ENCODE results near the gene IRAK1BP1. TPM values are rescaled to one million over a fixed set of nuclear protein-coding genes. Genes with fewer than 3 reads are reported as not detected.
"Not testable (repeated sequence)": the region's sequence is repeated elsewhere in the genome, so short reads cannot be mapped to it uniquely, and the experiment has no call there.

IRAK1BP1 gene
- total RNA-seq, 2 donors from 2014 or later: 5.7 to 6.4 TPM

DNA sequence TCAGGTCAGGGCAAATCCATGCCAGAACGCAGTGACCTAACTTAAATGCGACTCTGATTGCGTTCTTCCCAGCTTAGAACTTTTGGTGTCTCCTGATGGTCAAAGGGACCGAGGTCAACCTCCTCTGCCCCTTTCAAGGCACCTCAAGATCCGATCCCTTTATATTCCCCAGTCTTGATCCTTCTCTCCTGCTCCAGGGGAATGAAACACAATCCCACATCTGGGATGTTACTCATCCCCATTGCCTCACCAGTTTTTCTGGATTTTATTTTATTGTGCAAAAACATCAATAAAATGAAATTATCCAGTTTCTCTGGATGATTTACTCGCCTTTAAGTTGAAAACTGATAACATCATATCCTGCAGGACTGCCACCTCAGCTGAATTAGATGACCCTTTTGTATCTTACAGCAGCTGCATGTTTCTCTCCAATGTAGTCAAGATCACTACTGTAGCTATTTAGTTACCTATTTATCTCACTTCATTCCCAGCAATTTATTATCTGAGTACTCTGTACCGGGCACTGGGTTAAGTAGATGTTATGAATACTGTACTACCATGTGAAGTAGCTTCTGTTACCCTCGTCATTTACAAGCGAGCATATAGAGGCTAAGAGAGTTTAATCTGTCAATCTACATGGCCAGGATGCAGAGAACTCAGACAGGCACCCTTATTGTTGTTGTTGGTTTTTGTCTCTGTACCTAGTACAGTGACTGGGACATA lies 44.0 kb downstream of the IRAK1BP1 start:
- peaks cover 26% of the 10 kb centered on the region for H3K27me3 Mint-ChIP-seq (ENCODE audit: insufficient read depth)
- H3K9me3 Mint-ChIP-seq: peaks cover under 1% of the 10 kb centered on the region
- no peak for DNase-seq
- Histone ChIP-seq H3K36me3 (ENCODE audit: control insufficient read depth, insufficient read depth, low read length) (no peaks in the 10 kb centered on the region), H3K4me3 (ENCODE audit: low read length) (peak overlapping the region; percentile 84), H3K27me3 (ENCODE audit: control insufficient read depth, insufficient read depth, low read length, poor library complexity, severe bottlenecking) (peaks cover 24% of the 10 kb centered on the region), H3K27ac (ENCODE audit: low read depth, low read length) (no peak overlapping the region), H3K4me1 (ENCODE audit: control insufficient read depth, insufficient read depth, low read length) (no peaks in the 10 kb centered on the region), H3K9ac (ENCODE audit: extremely low read depth, low read length, poor library complexity, severe bottlenecking) (no peak overlapping the region), H3K9me3 (ENCODE audit: control insufficient read depth, low read length) (no peaks in the 10 kb centered on the region)
- no peak overlapping the region for H3K27ac Mint-ChIP-seq
- WGBS, 2 experiments (ENCODE audit: insufficient coverage in 1 of 2, insufficient read length in 1 of 2): 82 to 83% methylated on average over 8 to 9 of the region's 9 CpGs
- TF ChIP-seq, protein P1, sequence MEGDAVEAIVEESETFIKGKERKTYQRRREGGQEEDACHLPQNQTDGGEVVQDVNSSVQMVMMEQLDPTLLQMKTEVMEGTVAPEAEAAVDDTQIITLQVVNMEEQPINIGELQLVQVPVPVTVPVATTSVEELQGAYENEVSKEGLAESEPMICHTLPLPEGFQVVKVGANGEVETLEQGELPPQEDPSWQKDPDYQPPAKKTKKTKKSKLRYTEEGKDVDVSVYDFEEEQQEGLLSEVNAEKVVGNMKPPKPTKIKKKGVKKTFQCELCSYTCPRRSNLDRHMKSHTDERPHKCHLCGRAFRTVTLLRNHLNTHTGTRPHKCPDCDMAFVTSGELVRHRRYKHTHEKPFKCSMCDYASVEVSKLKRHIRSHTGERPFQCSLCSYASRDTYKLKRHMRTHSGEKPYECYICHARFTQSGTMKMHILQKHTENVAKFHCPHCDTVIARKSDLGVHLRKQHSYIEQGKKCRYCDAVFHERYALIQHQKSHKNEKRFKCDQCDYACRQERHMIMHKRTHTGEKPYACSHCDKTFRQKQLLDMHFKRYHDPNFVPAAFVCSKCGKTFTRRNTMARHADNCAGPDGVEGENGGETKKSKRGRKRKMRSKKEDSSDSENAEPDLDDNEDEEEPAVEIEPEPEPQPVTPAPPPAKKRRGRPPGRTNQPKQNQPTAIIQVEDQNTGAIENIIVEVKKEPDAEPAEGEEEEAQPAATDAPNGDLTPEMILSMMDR (conservative IDR thresholded peaks at IDR 0.05): no peak
- peaks cover 4% of the 10 kb centered on the region for H3K4me1 Mint-ChIP-seq
- H3K4me3 Mint-ChIP-seq: peak overlapping the region; percentile 54
- H3K36me3 Mint-ChIP-seq (ENCODE audit: low read depth): no peaks in the 10 kb centered on the region

DNA sequence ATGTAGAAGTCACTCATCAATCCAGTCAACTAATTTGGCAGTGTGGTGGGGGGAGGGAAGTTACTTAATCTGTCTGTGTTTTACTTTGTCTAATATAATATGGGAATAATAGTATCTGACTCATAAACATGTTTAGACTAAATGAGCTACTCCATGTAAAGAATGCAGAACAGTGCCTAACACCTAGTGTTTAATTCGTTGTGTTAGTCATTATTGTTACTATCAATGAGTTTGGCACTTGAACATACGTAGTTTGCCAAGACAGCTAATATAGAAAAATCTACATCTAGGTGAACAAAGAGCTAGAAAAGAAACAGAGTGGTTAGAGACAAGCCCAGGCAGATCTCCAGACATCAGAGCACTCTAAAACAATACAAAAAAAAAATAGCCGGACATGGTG lies 49.1 kb downstream of the IRAK1BP1 start:
- no peak overlapping the region for H3K27ac Mint-ChIP-seq
- Histone ChIP-seq H3K9me3 (ENCODE audit: control insufficient read depth, low read length) (peaks cover 11% of the 10 kb centered on the region), H3K4me3 (ENCODE audit: low read length) (no peak overlapping the region), H3K36me3 (ENCODE audit: control insufficient read depth, insufficient read depth, low read length) (no peaks in the 10 kb centered on the region), H3K4me1 (ENCODE audit: control insufficient read depth, insufficient read depth, low read length) (no peaks in the 10 kb centered on the region), H3K9ac (ENCODE audit: extremely low read depth, low read length, poor library complexity, severe bottlenecking) (no peak overlapping the region), H3K27ac (ENCODE audit: low read depth, low read length) (no peak overlapping the region), H3K27me3 (ENCODE audit: control insufficient read depth, insufficient read depth, low read length, poor library complexity, severe bottlenecking) (peaks cover 7% of the 10 kb centered on the region)
- peaks cover 9% of the 10 kb centered on the region for H3K27me3 Mint-ChIP-seq (ENCODE audit: insufficient read depth)
- H3K4me3 Mint-ChIP-seq: no peak overlapping the region
- TF ChIP-seq, protein P1 (conservative IDR thresholded peaks at IDR 0.05): no peak
- H3K4me1 Mint-ChIP-seq: no peaks in the 10 kb centered on the region
- peaks cover 37% of the 10 kb centered on the region for H3K9me3 Mint-ChIP-seq
- DNase-seq: no peak
- 92 to 100% methylated on average over 1 to 3 of the region's 3 CpGs for WGBS, 2 experiments (ENCODE audit: insufficient coverage in 1 of 2, insufficient read length in 1 of 2)
- no peaks in the 10 kb centered on the region for H3K36me3 Mint-ChIP-seq (ENCODE audit: low read depth)

DNA sequence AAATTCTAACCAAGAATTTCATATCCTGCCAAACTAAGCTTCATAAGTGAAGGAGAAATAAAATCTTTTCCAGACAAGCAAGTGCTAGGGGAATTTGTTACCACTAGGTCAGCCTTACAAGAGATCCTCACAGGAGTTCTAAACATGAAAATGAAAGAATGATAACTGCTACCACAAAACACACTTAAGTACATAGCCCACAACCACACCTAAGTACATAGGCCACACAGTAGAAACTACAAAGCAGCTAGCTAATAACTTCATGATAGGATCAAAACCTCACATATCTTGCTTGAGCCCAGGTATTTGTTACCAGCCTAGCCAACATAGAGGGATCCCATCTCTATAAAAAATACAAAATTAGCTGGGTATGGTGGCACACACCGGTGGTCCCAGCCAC lies 50.4 kb downstream of the IRAK1BP1 start:
- no peak overlapping the region for H3K9ac ChIP-seq (ENCODE audit: extremely low read depth, low read length, poor library complexity, severe bottlenecking)
- peaks cover 11% of the 10 kb centered on the region for H3K9me3 ChIP-seq (ENCODE audit: control insufficient read depth, low read length)
- H3K4me1 ChIP-seq (ENCODE audit: control insufficient read depth, insufficient read depth, low read length): no peaks in the 10 kb centered on the region
- H3K9me3 Mint-ChIP-seq: peaks cover 49% of the 10 kb centered on the region
- no peak for DNase-seq
- H3K27ac ChIP-seq (ENCODE audit: low read depth, low read length): no peak overlapping the region
- H3K36me3 ChIP-seq (ENCODE audit: control insufficient read depth, insufficient read depth, low read length): no peaks in the 10 kb centered on the region
- TF ChIP-seq, protein P1 (conservative IDR thresholded peaks at IDR 0.05): no peak
- H3K4me3 Mint-ChIP-seq: no peak overlapping the region
- H3K36me3 Mint-ChIP-seq (ENCODE audit: low read depth): no peaks in the 10 kb centered on the region
- H3K27ac Mint-ChIP-seq: no peak overlapping the region
- 84% methylated on average over 1 of the region's 1 CpG; no CpG with 5 or more reads in 1 of the 2 experiments for WGBS, 2 experiments (ENCODE audit: insufficient coverage in 1 of 2, insufficient read length in 1 of 2)
- no peak overlapping the region for H3K4me3 ChIP-seq (ENCODE audit: low read length)
- no peaks in the 10 kb centered on the region for H3K4me1 Mint-ChIP-seq
- H3K27me3 ChIP-seq (ENCODE audit: control insufficient read depth, insufficient read depth, low read length, poor library complexity, severe bottlenecking): no peaks in the 10 kb centered on the region
- no peaks in the 10 kb centered on the region for H3K27me3 Mint-ChIP-seq (ENCODE audit: insufficient read depth)

DNA sequence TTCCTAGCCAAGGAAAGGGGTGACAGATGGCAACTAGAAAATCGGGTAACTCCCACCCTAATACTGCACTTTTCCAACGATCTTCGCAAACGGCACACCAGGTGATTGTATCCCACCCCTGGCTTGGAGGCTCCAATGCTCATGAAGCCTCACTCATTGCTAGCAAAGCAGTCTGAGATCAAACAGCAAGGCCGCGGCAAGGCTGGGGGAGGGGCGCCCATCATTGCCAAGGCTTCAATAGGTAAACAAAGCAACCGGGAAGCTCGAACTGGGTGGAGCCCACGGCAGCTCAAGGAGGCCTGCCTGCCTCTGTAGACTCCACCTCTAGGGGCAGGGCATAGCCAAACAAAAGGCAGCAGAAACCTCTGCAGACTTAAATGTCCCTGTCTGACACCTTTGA lies 53.8 kb downstream of the IRAK1BP1 start:
- WGBS, 2 experiments (ENCODE audit: insufficient coverage in 1 of 2, insufficient read length in 1 of 2): 92% methylated on average over 4 to 10 of the region's 10 CpGs
- not testable (repeated sequence) for H3K27me3 Mint-ChIP-seq (ENCODE audit: insufficient read depth); H3K36me3 ChIP-seq (ENCODE audit: control insufficient read depth, insufficient read depth, low read length); H3K4me1 ChIP-seq (ENCODE audit: control insufficient read depth, insufficient read depth, low read length); H3K27ac Mint-ChIP-seq; DNase-seq; H3K27ac ChIP-seq (ENCODE audit: low read depth, low read length); H3K9ac ChIP-seq (ENCODE audit: extremely low read depth, low read length, poor library complexity, severe bottlenecking); H3K4me3 ChIP-seq (ENCODE audit: low read length); H3K4me1 Mint-ChIP-seq; H3K36me3 Mint-ChIP-seq (ENCODE audit: low read depth); H3K27me3 ChIP-seq (ENCODE audit: control insufficient read depth, insufficient read depth, low read length, poor library complexity, severe bottlenecking); H3K4me3 Mint-ChIP-seq
- H3K9me3 Mint-ChIP-seq: peaks cover 53% of the 10 kb centered on the region
- peaks cover 11% of the 10 kb centered on the region for H3K9me3 ChIP-seq (ENCODE audit: control insufficient read depth, low read length)
